Hepatocyte (in vitro differentiated cells): ENCODE measurements around the gene CUL1. TPM values are rescaled to one million over a fixed set of nuclear protein-coding genes. Genes with fewer than 3 reads are reported as not detected.

Experiments
- DNase-seq: peaks from one replicate; pipeline ENCODE4 v3.0.0-alpha.2; 2016; ENCODE audit warnings: low spot score
- H2AFZ ChIP-seq: fragments of 200-600 bp; sonication (generic); 2 replicates; pipeline ENCODE4 v1.6.0; 2016; ENCODE audit warnings: antibody characterized with exemption, mild to moderate bottlenecking
- H3K27ac ChIP-seq: fragments of 200-600 bp; sonication (generic); 2 replicates; pipeline ENCODE4 v1.5.1; 2016; ENCODE audit warnings: mild to moderate bottlenecking
- H3K27me3 ChIP-seq: fragments of 200-600 bp; sonication (generic); 2 replicates; pipeline ENCODE4 v1.6.1; 2016
- H3K36me3 ChIP-seq: fragments of 200-600 bp; sonication (generic); replicated peaks from 2 replicates; pipeline ENCODE4 v1.5.1; 2016; ENCODE audit warnings: low read depth; ENCODE audit not compliant: insufficient read depth
- H3K4me1 ChIP-seq: fragments of 200-600 bp; sonication (generic); 2 replicates; pipeline ENCODE4 v1.5.1; 2016; ENCODE audit warnings: mild to moderate bottlenecking, moderate library complexity; ENCODE audit not compliant: insufficient read depth
- H3K4me2 ChIP-seq: fragments of 200-600 bp; sonication (generic); 2 replicates; pipeline ENCODE4 v1.6.0; 2016
- H3K4me3 ChIP-seq: fragments of 200-600 bp; sonication (generic); 2 replicates; pipeline ENCODE4 v1.5.1; 2016; ENCODE audit warnings: mild to moderate bottlenecking
- H3K79me2 ChIP-seq: fragments of 200-600 bp; sonication (generic); 2 replicates; pipeline ENCODE4 v1.6.0; 2017; ENCODE audit warnings: mild to moderate bottlenecking
- H3K9me2 ChIP-seq: fragments of 200-600 bp; sonication (generic); replicated peaks from 2 replicates; pipeline ENCODE4 v1.6.0; 2017; ENCODE audit warnings: mild to moderate bottlenecking; ENCODE audit not compliant: insufficient read depth
- H3K9me3 ChIP-seq: fragments of 200-600 bp; sonication (generic); 2 replicates; pipeline ENCODE4 v1.5.1; 2016; ENCODE audit warnings: low read depth, mild to moderate bottlenecking
- H4K20me1 ChIP-seq: fragments of 200-600 bp; sonication (generic); 2 replicates; pipeline ENCODE4 v1.6.0; 2016; ENCODE audit warnings: mild to moderate bottlenecking; ENCODE audit not compliant: insufficient read depth, poor library complexity, severe bottlenecking
- CTCF ChIP-seq: fragments of 200-600 bp; sonication (generic); IDR thresholded peaks from 2 replicates; pipeline ENCODE4 v1.5.1; 2016; ENCODE audit warnings: antibody characterized with exemption, mild to moderate bottlenecking; ENCODE audit not compliant: poor library complexity
- EZH2 ChIP-seq: fragments of 200-600 bp; sonication (generic); IDR thresholded peaks from 2 replicates; pipeline ENCODE4 v1.6.1; 2016; ENCODE audit warnings: antibody characterized with exemption, mild to moderate bottlenecking, borderline replicate concordance
- EZH2phosphoT487 ChIP-seq: fragments of 200-600 bp; sonication (generic); IDR thresholded peaks from one replicate; pipeline ENCODE4 v1.6.1; 2018; ENCODE audit warnings: antibody characterized with exemption, mild to moderate bottlenecking, low read depth, moderate library complexity; ENCODE audit not compliant: unreplicated experiment, severe bottlenecking
- WGBS: methylation state at CpG from one replicate; pipeline ENCODE4 v1.1.6; 2016; ENCODE audit warnings: low lambda C conversion rate; ENCODE audit errors: missing lambda C conversion rate; 5-methylcytosine and 5-hydroxymethylcytosine counted together
- polyA plus RNA-seq: library from polyadenylated mRNA; unstranded; fragments of >200 nt; fragmentation: Nextera tagmentation; extraction: Ambion mirVana; gene quantifications from 2 replicates; pipeline ENCODE4 v1.2.1, GENCODE V29; 2016
- total RNA-seq: library from RNA; depleted of rRNA; stranded (reverse); fragments of >200 nt; gene quantifications from 2 replicates; pipeline ENCODE4 v1.2.3, GENCODE V29; 2014

CUL1 gene
- total and polyA plus RNA-seq, 2 experiments from 2014 or later = 56.7 to 68.4 TPM

- Histone ChIP-seq H3K27me3 (no peaks in the 10 kb centered on the region), H3K79me2 (peaks cover 65% of the 10 kb centered on the region), H2AFZ (peak overlapping the region; percentile 92), H3K4me3 (peak overlapping the region; percentile 90), H3K36me3 (no peaks in the 10 kb centered on the region), H4K20me1 (peaks cover 46% of the 10 kb centered on the region), H3K4me1 (peaks cover 23% of the 10 kb centered on the region), H3K27ac (peak overlapping the region; percentile 100), H3K9me2 (no peaks in the 10 kb centered on the region), H3K4me2 (peak overlapping the region; percentile 89), H3K9me3 (no peaks in the 10 kb centered on the region)
- under 1% methylated on average over 87 of the region's 107 CpGs for WGBS
- peak; percentile 81 for DNase-seq
- TF ChIP-seq EZH2phosphoT487 (no peak), CTCF (no peak), EZH2 (no peak)
These were observed 500 bp downstream of the CUL1 start for GRCh38 chr7:148699024-148699781.

GRCh38 chr7:148699782-148700629 lies 1.3 kb downstream of the CUL1 start:
- H3K27ac ChIP-seq = peak overlapping the region; percentile 100
- peaks cover 54% of the 10 kb centered on the region for H4K20me1 ChIP-seq
- peak overlapping the region; percentile 92 for H2AFZ ChIP-seq
- peak overlapping the region; percentile 90 for H3K4me3 ChIP-seq
- peak; percentile 23 for DNase-seq
- no peaks in the 10 kb centered on the region for H3K36me3 ChIP-seq
- peaks cover 73% of the 10 kb centered on the region for H3K79me2 ChIP-seq
- peak overlapping the region; percentile 89 for H3K4me2 ChIP-seq
- under 1% methylated on average over 31 of the region's 36 CpGs for WGBS
- H3K27me3 ChIP-seq = no peaks in the 10 kb centered on the region
- no peaks in the 10 kb centered on the region for H3K9me2 ChIP-seq
- H3K4me1 ChIP-seq = peaks cover 30% of the 10 kb centered on the region
- no peak for TF ChIP-seq EZH2phosphoT487
- TF ChIP-seq CTCF = no peak
- no peak for TF ChIP-seq EZH2
- no peaks in the 10 kb centered on the region for H3K9me3 ChIP-seq

GRCh38 chr7:148700661-148701064 lies 2.0 kb downstream of the CUL1 start:
- peak; percentile 56 for DNase-seq
- Histone ChIP-seq H3K4me1 (peaks cover 34% of the 10 kb centered on the region), H3K27ac (peak overlapping the region; percentile 100)

More at GRCh38 chr7:148700661-148701064, 2.0 kb downstream of the CUL1 start:
- Histone ChIP-seq H3K9me3 (no peaks in the 10 kb centered on the region), H3K9me2 (no peaks in the 10 kb centered on the region), H3K36me3 (no peaks in the 10 kb centered on the region), H3K27me3 (no peaks in the 10 kb centered on the region), H3K4me2 (peak overlapping the region; percentile 89), H3K4me3 (peak overlapping the region; percentile 90), H2AFZ (no peak overlapping the region), H3K79me2 (peaks cover 79% of the 10 kb centered on the region), H4K20me1 (peaks cover 60% of the 10 kb centered on the region)
- WGBS = 16% methylated on average over 3 of the region's 3 CpGs
- TF ChIP-seq EZH2phosphoT487 (no peak), EZH2 (no peak), CTCF (no peak)
